Endothelial cell of umbilical vein (primary cell): Measurements from ENCODE around the gene PNPLA2.

ENCODE experiments used
- CTCF ChIP-seq, 2 donors: IDR thresholded peaks; 1 replicate in 1 of 2; 2 replicates in 1 of 2; pipeline ENCODE4 v1.5.1; 2011; ENCODE audit warnings: low read length in 2 of 2, mild to moderate bottlenecking in 2 of 2, moderate library complexity in 2 of 2, control low read depth in 1 of 2, inconsistent platforms in 1 of 2, low read depth in 1 of 2; ENCODE audit not compliant: insufficient read depth in 1 of 2; ENCODE audit errors: extremely low read depth in 1 of 2
- FOS ChIP-seq: IDR thresholded peaks from 2 replicates; pipeline ENCODE4 v1.6.1; 2011; ENCODE audit warnings: mild to moderate bottlenecking, low read length, moderate library complexity, borderline replicate concordance; ENCODE audit not compliant: insufficient read depth
- POLR2A ChIP-seq: IDR thresholded peaks from 2 replicates; pipeline ENCODE4 v1.6.1; 2012; ENCODE audit warnings: low read depth, mild to moderate bottlenecking, control low read depth, low read length

GRCh38 chr11:792535-792821, 26.2 kb upstream of the PNPLA2 start:
- TF ChIP-seq CTCF (IDR thresholded peaks at IDR 0.05; ENCODE audit: extremely low read depth in 1 of 2, insufficient read depth in 1 of 2, low read depth in 1 of 2, low read length in 2 of 2) (no peak), POLR2A (no peak), FOS (no peak)
